ENCODE measurements around the gene NELFA. TPM values are rescaled to one million over a fixed set of nuclear protein-coding genes. Genes with fewer than 3 reads are reported as not detected.

Gene NELFA
- total and polyA plus RNA-seq, 2 donors = 10.9 to 37.2 TPM

DNA sequence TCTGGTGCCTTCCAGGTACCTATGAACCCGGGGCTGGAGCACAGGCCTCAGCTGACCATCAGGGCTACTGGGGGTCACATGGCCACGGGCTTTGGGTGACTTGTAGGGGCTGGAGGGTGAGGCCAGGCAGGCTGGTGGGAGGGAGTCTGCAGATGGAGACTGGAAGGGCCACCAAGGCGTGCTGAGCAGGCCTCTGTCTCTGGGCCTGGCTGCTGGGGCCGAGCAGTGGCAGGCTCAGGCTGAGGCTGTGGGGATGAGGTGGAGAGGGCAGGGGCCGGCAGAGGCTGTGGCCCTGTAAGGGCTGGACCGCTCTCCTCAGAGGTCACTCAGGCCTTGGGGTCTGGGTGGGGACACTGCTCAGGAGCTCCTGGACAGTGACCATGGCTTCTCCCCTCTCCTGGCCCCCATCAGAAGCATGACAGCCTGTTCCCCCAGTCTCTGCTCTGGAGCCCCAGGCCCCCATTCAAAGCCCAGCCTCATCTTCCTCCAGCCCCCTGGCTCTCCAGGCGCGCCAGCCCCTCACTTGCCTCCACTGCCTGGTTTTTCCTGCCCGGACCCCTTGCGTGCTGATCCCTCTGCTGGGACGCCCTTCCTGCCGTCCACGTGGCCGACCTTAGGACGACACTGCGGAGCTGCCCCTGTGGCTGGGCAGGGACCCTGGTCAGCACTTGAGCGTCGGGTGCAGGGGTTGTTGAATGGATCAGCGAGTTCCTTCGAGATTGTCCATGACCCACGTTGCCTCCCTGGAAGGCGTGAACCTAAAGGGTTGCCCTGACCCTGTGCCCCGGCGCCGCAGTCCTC, 39.2 kb upstream of the NELFA start:
- no peak for DNase-seq (ENCODE audit: low read depth in 6 of 9, low spot score in 9 of 9)
- Histone ChIP-seq H3K27ac (ENCODE audit: low read depth in 1 of 2, low read length in 1 of 2) (no peak overlapping the region), H3K9me3 (ENCODE audit: control insufficient read depth in 2 of 2, insufficient read depth in 1 of 2, low read length in 1 of 2) (peaks cover 0 to 2% of the 10 kb centered on the region in 2 donors), H3K27me3 (ENCODE audit: control insufficient read depth in 2 of 2, insufficient read depth in 1 of 2, low read length in 1 of 2) (peaks cover 41 to 95% of the 10 kb centered on the region in 2 donors), H3K36me3 (ENCODE audit: control insufficient read depth in 2 of 2, insufficient read depth in 2 of 2, low read length in 1 of 2) (no peaks in the 10 kb centered on the region), H3K4me3 (ENCODE audit: low read length in 2 of 2) (no peak overlapping the region), H3K4me1 (ENCODE audit: control insufficient read depth in 2 of 2, insufficient read depth in 2 of 2, low read length in 2 of 2) (peaks cover 0 to under 1% of the 10 kb centered on the region in 2 donors)
- WGBS = 96% methylated on average over 25 of the region's 25 CpGs

DNA sequence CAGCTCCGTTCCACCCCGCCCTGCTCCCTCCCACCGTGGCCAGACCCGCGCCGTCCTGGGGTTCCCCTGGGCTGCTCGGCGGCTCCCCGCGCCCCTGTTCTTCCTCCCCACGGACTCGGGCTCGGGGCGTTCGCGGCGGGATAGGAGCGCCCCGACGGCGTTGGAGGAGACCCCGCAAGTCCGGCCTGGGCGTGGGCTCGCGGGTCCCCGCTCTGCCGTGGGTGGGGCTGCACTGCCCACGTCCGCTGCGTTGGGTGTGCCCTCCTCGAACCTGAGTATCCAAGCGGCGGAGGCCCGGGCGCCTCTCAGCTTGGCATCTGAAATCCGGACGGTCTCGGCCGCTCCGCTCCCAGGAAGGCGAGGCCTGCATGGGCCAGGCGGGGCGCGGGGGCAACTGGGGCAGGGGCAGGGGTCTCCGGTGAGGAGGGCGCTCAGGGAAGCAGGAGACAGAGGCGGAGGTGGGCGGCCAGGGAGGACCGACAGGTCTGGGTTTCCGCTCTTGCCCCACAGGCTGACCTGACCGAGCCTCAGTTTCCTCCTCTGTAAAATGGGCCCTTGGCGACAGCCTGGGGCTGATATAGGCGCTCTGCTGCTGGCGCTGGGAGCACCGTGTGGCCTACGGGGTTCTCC, 38.4 kb upstream of the NELFA start:
- DNase-seq (ENCODE audit: low read depth in 6 of 9, low spot score in 9 of 9) = no peak
- H3K4me3 ChIP-seq (ENCODE audit: low read length in 2 of 2) = no peak overlapping the region
- H3K9me3 ChIP-seq (ENCODE audit: control insufficient read depth in 2 of 2, insufficient read depth in 1 of 2, low read length in 1 of 2) = peaks cover 0 to 2% of the 10 kb centered on the region in 2 donors
- no peaks in the 10 kb centered on the region for H3K36me3 ChIP-seq (ENCODE audit: control insufficient read depth in 2 of 2, insufficient read depth in 2 of 2, low read length in 1 of 2)
- H3K27me3 ChIP-seq (ENCODE audit: control insufficient read depth in 2 of 2, insufficient read depth in 1 of 2, low read length in 1 of 2) = peaks cover 50 to 93% of the 10 kb centered on the region in 2 donors
- WGBS = 41% methylated on average over 57 of the region's 57 CpGs
- no peak overlapping the region for H3K27ac ChIP-seq (ENCODE audit: low read depth in 1 of 2, low read length in 1 of 2)
- H3K4me1 ChIP-seq (ENCODE audit: control insufficient read depth in 2 of 2, insufficient read depth in 2 of 2, low read length in 2 of 2) = peaks cover 0 to 4% of the 10 kb centered on the region in 2 donors

DNA sequence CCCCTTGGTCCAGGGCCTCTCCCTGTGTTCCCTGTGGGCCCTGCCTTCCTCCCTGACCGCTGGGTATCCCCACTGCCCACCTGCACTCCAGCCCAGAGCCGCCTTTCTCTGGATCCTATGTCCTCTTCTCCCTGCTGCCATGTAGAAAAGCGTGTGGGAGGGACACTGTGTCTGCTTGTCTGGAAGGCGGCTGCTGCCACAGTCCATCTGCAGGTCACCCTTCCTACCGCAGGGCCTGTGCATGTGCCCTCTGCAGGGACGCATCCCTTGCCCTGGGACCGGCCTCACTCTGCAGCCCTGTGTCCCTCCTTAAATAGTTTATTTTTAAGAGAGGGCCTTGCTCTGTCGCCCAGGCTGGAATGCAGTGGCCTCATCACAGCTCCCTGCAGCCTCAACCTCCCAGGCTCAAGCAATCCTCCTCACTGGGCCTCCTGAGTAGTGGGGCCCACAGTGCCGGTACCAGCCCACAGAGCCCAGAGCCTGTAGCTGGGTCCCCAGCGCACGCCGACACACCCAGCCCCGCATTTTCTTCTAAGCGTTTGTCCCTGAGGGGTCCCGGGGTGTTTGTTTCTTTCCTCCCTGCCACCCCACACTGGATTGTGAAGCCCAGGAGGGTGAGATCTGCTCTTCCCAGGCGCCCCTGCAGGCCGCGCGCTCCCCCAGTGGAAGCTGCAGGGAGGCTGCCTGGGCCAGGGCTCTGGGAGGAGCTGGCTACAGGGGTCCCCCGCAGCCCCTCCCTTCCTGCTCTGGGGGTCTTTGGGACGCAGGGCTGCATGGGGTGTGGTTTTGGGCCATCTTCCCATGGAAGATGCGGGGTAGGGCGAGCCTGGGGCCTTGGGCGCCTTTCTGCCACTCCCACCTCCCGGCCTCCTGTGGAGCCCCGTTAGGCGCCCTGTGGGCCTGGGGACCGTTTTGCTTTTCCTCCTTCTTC, 37.5 kb upstream of the NELFA start:
- peaks cover 2 to 9% of the 10 kb centered on the region in 2 donors for H3K4me1 ChIP-seq (ENCODE audit: control insufficient read depth in 2 of 2, insufficient read depth in 2 of 2, low read length in 2 of 2)
- H3K27me3 ChIP-seq (ENCODE audit: control insufficient read depth in 2 of 2, insufficient read depth in 1 of 2, low read length in 1 of 2) = peaks cover 55 to 94% of the 10 kb centered on the region in 2 donors
- 69% methylated on average over 28 of the region's 28 CpGs for WGBS
- H3K9me3 ChIP-seq (ENCODE audit: control insufficient read depth in 2 of 2, insufficient read depth in 1 of 2, low read length in 1 of 2) = peaks cover 0 to 2% of the 10 kb centered on the region in 2 donors
- no peak overlapping the region for H3K27ac ChIP-seq (ENCODE audit: low read depth in 1 of 2, low read length in 1 of 2)
- no peaks in the 10 kb centered on the region for H3K36me3 ChIP-seq (ENCODE audit: control insufficient read depth in 2 of 2, insufficient read depth in 2 of 2, low read length in 1 of 2)
- DNase-seq (ENCODE audit: low read depth in 6 of 9, low spot score in 9 of 9) = no peak
- H3K4me3 ChIP-seq (ENCODE audit: low read length in 2 of 2) = no peak overlapping the region

DNA sequence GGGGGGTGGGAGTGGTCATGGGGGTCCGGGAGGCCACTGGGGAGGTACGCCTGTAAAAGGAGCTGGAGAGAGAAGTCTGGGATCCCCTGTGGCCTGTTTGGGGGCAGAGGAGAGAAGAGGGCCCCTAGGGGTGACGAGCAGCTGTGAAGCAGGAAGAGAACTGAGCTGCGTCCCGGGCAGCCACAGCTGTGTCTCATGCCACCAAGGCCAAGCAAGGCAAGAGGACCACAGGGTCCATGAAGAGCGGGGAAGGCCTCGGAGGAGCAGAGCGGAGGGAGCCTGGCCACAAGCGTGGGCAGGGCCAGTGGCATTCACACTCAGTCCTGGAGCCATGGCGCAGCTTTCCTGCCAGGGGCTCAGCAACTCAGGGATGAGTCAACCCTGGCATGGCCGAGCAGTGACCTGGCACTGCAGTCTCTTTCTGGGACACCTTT, 36.8 kb upstream of the NELFA start:
- 75% methylated on average over 11 of the region's 11 CpGs for WGBS
- Histone ChIP-seq H3K36me3 (ENCODE audit: control insufficient read depth in 2 of 2, insufficient read depth in 2 of 2, low read length in 1 of 2) (no peaks in the 10 kb centered on the region), H3K9me3 (ENCODE audit: control insufficient read depth in 2 of 2, insufficient read depth in 1 of 2, low read length in 1 of 2) (peaks cover 0 to 2% of the 10 kb centered on the region in 2 donors), H3K4me3 (ENCODE audit: low read length in 2 of 2) (no peak overlapping the region), H3K27ac (ENCODE audit: low read depth in 1 of 2, low read length in 1 of 2) (no peak overlapping the region), H3K27me3 (ENCODE audit: control insufficient read depth in 2 of 2, insufficient read depth in 1 of 2, low read length in 1 of 2) (peaks cover 56 to 94% of the 10 kb centered on the region in 2 donors), H3K4me1 (ENCODE audit: control insufficient read depth in 2 of 2, insufficient read depth in 2 of 2, low read length in 2 of 2) (peaks cover 5 to 11% of the 10 kb centered on the region in 2 donors)
- no peak for DNase-seq (ENCODE audit: low read depth in 6 of 9, low spot score in 9 of 9)

DNA sequence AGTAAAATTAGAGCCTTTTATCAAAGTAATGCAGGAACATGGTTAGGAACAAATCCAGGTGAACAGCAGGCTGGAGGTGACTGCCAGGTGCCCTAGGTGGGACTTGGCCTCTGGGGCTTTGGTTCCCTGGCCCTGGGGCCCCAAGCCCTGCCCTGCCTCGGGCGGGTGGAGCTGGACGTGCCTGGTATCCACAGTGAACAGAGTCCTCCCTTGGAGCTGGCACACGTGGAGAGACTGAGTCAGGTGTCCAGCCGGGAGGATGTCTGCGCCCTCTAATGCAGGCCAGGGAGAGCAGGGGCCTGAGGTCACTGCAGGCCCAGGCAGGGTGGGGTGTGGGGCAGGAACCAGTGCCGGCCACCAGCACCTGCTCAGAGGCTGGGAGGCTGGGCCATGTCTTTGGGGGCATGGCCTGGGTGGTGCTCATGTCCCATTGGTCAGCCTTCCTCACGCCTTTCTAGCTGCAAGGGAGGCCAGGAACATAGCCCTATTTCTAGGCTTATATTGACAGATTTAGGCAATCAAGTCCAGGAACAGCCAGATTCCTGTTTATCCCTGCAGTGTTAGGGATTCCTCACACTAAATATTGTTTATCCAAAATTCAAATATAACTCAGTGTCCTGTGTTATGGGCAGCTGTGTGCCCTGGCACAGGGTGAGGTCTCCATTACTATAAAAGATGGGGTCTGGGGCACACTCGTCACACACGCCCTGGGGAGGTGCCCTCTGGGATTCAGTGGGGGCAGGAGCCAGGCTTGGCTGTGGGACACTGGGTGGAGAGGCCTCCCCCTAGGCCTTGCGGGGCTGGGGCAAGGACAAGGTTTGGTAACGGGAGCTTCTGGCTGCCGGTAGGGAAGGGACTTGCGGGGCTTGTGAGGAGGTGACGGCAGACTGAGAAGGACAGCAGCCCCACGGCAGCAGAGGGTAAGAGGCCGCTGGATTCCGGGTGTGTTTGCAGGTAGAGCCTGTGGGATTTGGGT, 36.1 kb upstream of the NELFA start:
- H3K9me3 ChIP-seq (ENCODE audit: control insufficient read depth in 2 of 2, insufficient read depth in 1 of 2, low read length in 1 of 2) = peaks cover 0 to 2% of the 10 kb centered on the region in 2 donors
- peaks cover 5 to 11% of the 10 kb centered on the region in 2 donors for H3K4me1 ChIP-seq (ENCODE audit: control insufficient read depth in 2 of 2, insufficient read depth in 2 of 2, low read length in 2 of 2)
- H3K4me3 ChIP-seq (ENCODE audit: low read length in 2 of 2) = no peak overlapping the region
- no peaks in the 10 kb centered on the region for H3K36me3 ChIP-seq (ENCODE audit: control insufficient read depth in 2 of 2, insufficient read depth in 2 of 2, low read length in 1 of 2)
- peaks cover 60 to 95% of the 10 kb centered on the region in 2 donors for H3K27me3 ChIP-seq (ENCODE audit: control insufficient read depth in 2 of 2, insufficient read depth in 1 of 2, low read length in 1 of 2)
- DNase-seq (ENCODE audit: low read depth in 6 of 9, low spot score in 9 of 9) = no peak
- no peak overlapping the region for H3K27ac ChIP-seq (ENCODE audit: low read depth in 1 of 2, low read length in 1 of 2)
- WGBS = 97% methylated on average over 18 of the region's 18 CpGs

DNA sequence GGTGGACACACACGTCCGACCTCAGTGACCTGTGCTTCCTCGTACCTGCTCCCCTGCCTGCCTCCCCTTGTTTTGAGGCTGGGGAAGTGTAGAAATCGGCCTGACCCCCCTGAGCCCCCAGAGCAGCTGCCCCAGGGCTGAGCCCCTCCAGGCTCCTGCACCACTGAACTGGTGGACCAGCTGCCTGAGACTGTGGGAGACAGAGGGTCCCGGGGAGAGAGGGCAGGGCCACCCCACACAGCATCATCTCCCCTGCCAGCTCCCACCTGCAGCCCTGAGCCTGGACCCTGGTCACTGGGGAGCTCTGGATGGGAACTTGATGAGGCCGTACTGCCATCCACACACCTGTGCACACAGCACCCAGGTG, 35.3 kb upstream of the NELFA start:
- 93% methylated on average over 6 of the region's 6 CpGs for WGBS
- DNase-seq (ENCODE audit: low read depth in 6 of 9, low spot score in 9 of 9) = no peak
- peaks cover 60 to 96% of the 10 kb centered on the region in 2 donors for H3K27me3 ChIP-seq (ENCODE audit: control insufficient read depth in 2 of 2, insufficient read depth in 1 of 2, low read length in 1 of 2)

DNA sequence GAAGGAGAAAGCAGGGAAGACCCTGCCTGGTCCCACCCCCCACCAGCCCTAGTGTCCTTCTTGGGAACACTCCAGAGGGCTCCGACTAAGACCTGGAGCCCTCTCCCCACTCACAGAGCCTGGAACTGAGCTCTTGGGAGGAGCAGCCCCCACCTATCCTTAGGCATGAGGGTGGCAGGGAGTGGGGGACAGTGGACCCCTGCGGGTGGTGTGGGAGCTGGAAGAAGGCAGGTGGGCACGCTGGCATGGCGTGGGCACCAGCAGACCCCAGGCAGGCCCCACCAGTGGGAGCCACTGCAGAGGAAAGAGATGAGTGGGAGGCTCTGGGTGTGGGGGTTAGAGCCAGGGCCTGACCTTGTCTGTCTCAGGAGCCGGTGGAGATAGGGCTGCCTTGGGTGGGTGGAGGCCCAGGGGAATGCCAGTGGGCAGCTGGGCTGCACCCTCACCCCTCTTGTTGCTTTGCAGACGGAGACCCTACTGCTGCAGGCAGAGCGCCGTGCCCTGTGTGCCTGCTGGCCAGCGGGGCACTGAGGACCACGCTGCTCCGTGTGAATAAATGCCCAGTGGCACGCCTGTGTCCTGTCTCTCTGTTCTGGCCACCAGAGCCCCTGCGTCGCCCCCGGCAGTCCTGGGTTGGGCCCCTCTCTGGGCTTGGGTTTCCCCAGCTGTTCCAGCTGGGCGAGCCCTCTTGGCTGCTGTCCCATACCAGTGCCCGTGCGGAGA, 34.8 kb upstream of the NELFA start:
- WGBS = 96% methylated on average over 18 of the region's 18 CpGs
- H3K4me3 ChIP-seq (ENCODE audit: low read length in 2 of 2) = no peak overlapping the region
- peaks cover 60 to 97% of the 10 kb centered on the region in 2 donors for H3K27me3 ChIP-seq (ENCODE audit: control insufficient read depth in 2 of 2, insufficient read depth in 1 of 2, low read length in 1 of 2)
- no peak for DNase-seq (ENCODE audit: low read depth in 6 of 9, low spot score in 9 of 9)
- H3K36me3 ChIP-seq (ENCODE audit: control insufficient read depth in 2 of 2, insufficient read depth in 2 of 2, low read length in 1 of 2) = no peaks in the 10 kb centered on the region
- H3K27ac ChIP-seq (ENCODE audit: low read depth in 1 of 2, low read length in 1 of 2) = no peak overlapping the region
- H3K9me3 ChIP-seq (ENCODE audit: control insufficient read depth in 2 of 2, insufficient read depth in 1 of 2, low read length in 1 of 2) = peaks cover 0 to 2% of the 10 kb centered on the region in 2 donors
- peaks cover 5 to 11% of the 10 kb centered on the region in 2 donors for H3K4me1 ChIP-seq (ENCODE audit: control insufficient read depth in 2 of 2, insufficient read depth in 2 of 2, low read length in 2 of 2)

More for the DNA sequence above, 35.3 kb upstream of the NELFA start:
- Histone ChIP-seq H3K9me3 (ENCODE audit: control insufficient read depth in 2 of 2, insufficient read depth in 1 of 2, low read length in 1 of 2) (peaks cover 0 to 2% of the 10 kb centered on the region in 2 donors), H3K27ac (ENCODE audit: low read depth in 1 of 2, low read length in 1 of 2) (no peak overlapping the region), H3K4me1 (ENCODE audit: control insufficient read depth in 2 of 2, insufficient read depth in 2 of 2, low read length in 2 of 2) (peaks cover 5 to 11% of the 10 kb centered on the region in 2 donors), H3K4me3 (ENCODE audit: low read length in 2 of 2) (no peak overlapping the region), H3K36me3 (ENCODE audit: control insufficient read depth in 2 of 2, insufficient read depth in 2 of 2, low read length in 1 of 2) (no peaks in the 10 kb centered on the region)
